Measurements from ENCODE around the gene GPR31. TPM values are rescaled to one million over a fixed set of nuclear protein-coding genes. Genes with fewer than 3 reads are reported as not detected.

Gene GPR31
- total RNA-seq, 2 donors from 2014 or later, result not detected

- H3K36me3 ChIP-seq (ENCODE audit: control insufficient read depth, insufficient read depth, low read length), result no peaks in the 10 kb centered on the region
- H3K27ac ChIP-seq (ENCODE audit: low read depth, low read length), result no peak overlapping the region
- peaks cover 20% of the 10 kb centered on the region for H3K4me1 Mint-ChIP-seq
- peaks cover 2% of the 10 kb centered on the region for H3K27me3 Mint-ChIP-seq (ENCODE audit: insufficient read depth)
- H3K9me3 ChIP-seq (ENCODE audit: control insufficient read depth, low read length), result no peaks in the 10 kb centered on the region
- H3K27ac Mint-ChIP-seq, result no peak overlapping the region
- 89 to 96% methylated on average over 4 of the region's 4 CpGs for WGBS, 2 experiments (ENCODE audit: insufficient coverage in 1 of 2, insufficient read length in 1 of 2)
- no peaks in the 10 kb centered on the region for H3K9me3 Mint-ChIP-seq
- peaks cover 3% of the 10 kb centered on the region for H3K4me1 ChIP-seq (ENCODE audit: control insufficient read depth, insufficient read depth, low read length)
- no peak overlapping the region for H3K9ac ChIP-seq (ENCODE audit: extremely low read depth, low read length, poor library complexity, severe bottlenecking)
- no peaks in the 10 kb centered on the region for H3K27me3 ChIP-seq (ENCODE audit: control insufficient read depth, insufficient read depth, low read length, poor library complexity, severe bottlenecking)
- H3K4me3 ChIP-seq (ENCODE audit: low read length), result no peak overlapping the region
- no peak overlapping the region for H3K4me3 Mint-ChIP-seq
- no peak for TF ChIP-seq CTCF (conservative IDR thresholded peaks at IDR 0.05)
- H3K36me3 Mint-ChIP-seq (ENCODE audit: low read depth), result no peaks in the 10 kb centered on the region
- DNase-seq, result no peak
Observed at GRCh38 chr6:167139761-167140160, 18.0 kb downstream of the GPR31 start.

GRCh38 chr6:167137881-167138280 is 19.9 kb downstream of the GPR31 start:
- no peak for TF ChIP-seq CTCF (conservative IDR thresholded peaks at IDR 0.05)
- WGBS, 2 experiments (ENCODE audit: insufficient coverage in 1 of 2, insufficient read length in 1 of 2), result 91 to 93% methylated on average over 4 to 6 of the region's 6 CpGs
- no peaks in the 10 kb centered on the region for H3K27me3 Mint-ChIP-seq (ENCODE audit: insufficient read depth)
- H3K36me3 ChIP-seq (ENCODE audit: control insufficient read depth, insufficient read depth, low read length), result no peaks in the 10 kb centered on the region
- no peak overlapping the region for H3K4me3 ChIP-seq (ENCODE audit: low read length)
- H3K4me1 ChIP-seq (ENCODE audit: control insufficient read depth, insufficient read depth, low read length), result peaks cover 3% of the 10 kb centered on the region
- DNase-seq, result no peak
- no peaks in the 10 kb centered on the region for H3K27me3 ChIP-seq (ENCODE audit: control insufficient read depth, insufficient read depth, low read length, poor library complexity, severe bottlenecking)
- no peak overlapping the region for H3K9ac ChIP-seq (ENCODE audit: extremely low read depth, low read length, poor library complexity, severe bottlenecking)
- H3K27ac ChIP-seq (ENCODE audit: low read depth, low read length), result no peak overlapping the region
- H3K27ac Mint-ChIP-seq, result no peak overlapping the region
- H3K4me3 Mint-ChIP-seq, result no peak overlapping the region
- no peaks in the 10 kb centered on the region for H3K9me3 Mint-ChIP-seq
- no peaks in the 10 kb centered on the region for H3K36me3 Mint-ChIP-seq (ENCODE audit: low read depth)
- no peaks in the 10 kb centered on the region for H3K9me3 ChIP-seq (ENCODE audit: control insufficient read depth, low read length)
- H3K4me1 Mint-ChIP-seq, result peaks cover 28% of the 10 kb centered on the region

- H3K27ac Mint-ChIP-seq, result no peak overlapping the region
- Histone ChIP-seq H3K9ac (ENCODE audit: extremely low read depth, low read length, poor library complexity, severe bottlenecking) (no peak overlapping the region), H3K4me1 (ENCODE audit: control insufficient read depth, insufficient read depth, low read length) (peaks cover 3% of the 10 kb centered on the region), H3K4me3 (ENCODE audit: low read length) (no peak overlapping the region), H3K27me3 (ENCODE audit: control insufficient read depth, insufficient read depth, low read length, poor library complexity, severe bottlenecking) (no peaks in the 10 kb centered on the region), H3K9me3 (ENCODE audit: control insufficient read depth, low read length) (no peaks in the 10 kb centered on the region), H3K27ac (ENCODE audit: low read depth, low read length) (no peak overlapping the region), H3K36me3 (ENCODE audit: control insufficient read depth, insufficient read depth, low read length) (no peaks in the 10 kb centered on the region)
- WGBS, 2 experiments (ENCODE audit: insufficient coverage in 1 of 2, insufficient read length in 1 of 2), result 96 to 98% methylated on average over 10 of the region's 10 CpGs
- H3K27me3 Mint-ChIP-seq (ENCODE audit: insufficient read depth), result no peaks in the 10 kb centered on the region
- no peaks in the 10 kb centered on the region for H3K36me3 Mint-ChIP-seq (ENCODE audit: low read depth)
- no peak for DNase-seq
- peaks cover 27% of the 10 kb centered on the region for H3K4me1 Mint-ChIP-seq
- H3K9me3 Mint-ChIP-seq, result no peaks in the 10 kb centered on the region
- no peak for TF ChIP-seq CTCF (conservative IDR thresholded peaks at IDR 0.05)
- H3K4me3 Mint-ChIP-seq, result no peak overlapping the region
Observed at GRCh38 chr6:167137081-167137480, 20.7 kb downstream of the GPR31 start.

All from endodermal cell (in vitro differentiated cells).